Small intestine (tissue), 7 donors: Measurements from ENCODE around the gene TMEM44. TPM values are rescaled to one million over a fixed set of nuclear protein-coding genes. Genes with fewer than 3 reads are reported as not detected.
"Not testable (repeated sequence)": the region's sequence is repeated elsewhere in the genome, so short reads cannot be mapped to it uniquely, and the experiment has no call there.

Experiments
- DNase-seq, 2 donors: peaks; one replicate each; pipeline versions ENCODE4 v3.0.0 to v3.0.0-alpha.2; 2013
- FAIRE-seq: peaks from 2 replicates; lab custom pipeline; 2012; peaks lifted over from hg19 to GRCh38; lab: Jason Lieb, UNC
- H3K27ac ChIP-seq, 3 donors: one replicate each; pipeline ENCODE4 v1.5.1; 2013; ENCODE audit warnings: low read length in 2 of 3, mild to moderate bottlenecking in 2 of 3, control low read depth in 1 of 3, inconsistent platforms in 1 of 3, low read depth in 1 of 3, moderate library complexity in 1 of 3
- H3K27me3 ChIP-seq, 3 donors: one replicate each; pipeline ENCODE4 v1.6.1; 2013; ENCODE audit warnings: low read length in 3 of 3, inconsistent platforms in 1 of 3; ENCODE audit not compliant: control insufficient read depth in 3 of 3, insufficient read depth in 3 of 3
- H3K36me3 ChIP-seq, 3 donors: one replicate each; pipeline ENCODE4 v1.6.1; 2013; ENCODE audit warnings: low read length in 3 of 3, inconsistent platforms in 1 of 3, low read depth in 1 of 3, mild to moderate bottlenecking in 1 of 3, moderate library complexity in 1 of 3; ENCODE audit not compliant: control insufficient read depth in 3 of 3, insufficient read depth in 2 of 3
- H3K4me1 ChIP-seq, 3 donors: one replicate each; pipeline ENCODE4 v1.6.1; 2013; ENCODE audit warnings: low read length in 2 of 3, inconsistent platforms in 1 of 3, low read depth in 1 of 3, mild to moderate bottlenecking in 1 of 3, moderate library complexity in 1 of 3; ENCODE audit not compliant: control insufficient read depth in 3 of 3, insufficient read depth in 2 of 3
- H3K4me3 ChIP-seq, 3 donors: one replicate each; pipeline ENCODE4 v1.5.1; 2013; ENCODE audit warnings: low read length in 3 of 3, control low read depth in 1 of 3, inconsistent platforms in 1 of 3, low read depth in 1 of 3, mild to moderate bottlenecking in 1 of 3, moderate library complexity in 1 of 3
- H3K9me3 ChIP-seq, 2 donors: one replicate each; pipeline ENCODE4 v1.6.1; 2013; ENCODE audit warnings: low read depth in 1 of 2, low read length in 1 of 2; ENCODE audit not compliant: control insufficient read depth in 2 of 2, insufficient read depth in 1 of 2
- WGBS, 3 donors: extraction: QIAGEN DNeasy Blood & Tissue Kit; methylation state at CpG; one replicate each; pipeline ENCODE4 v1.1.7; 2013; 5-methylcytosine and 5-hydroxymethylcytosine counted together
- polyA plus RNA-seq, 4 donors: library from polyadenylated mRNA; stranded (reverse) in 3 of 4; unstranded in 1 of 4; fragments of 200-250 nt in 3 of 4; fragments of 120-200 nt in 1 of 4; gene quantifications; one replicate each; pipeline versions ENCODE4 v1.2.1 to v1.2.3, GENCODE V29; 2013
- donor health status: healthy with polysubstance abuse.
- donor health status: control.
- donor health status: control.
- donor health status: Bipolar disorder and iron deficiency.
- donor health status: healthy.

Gene TMEM44
- polyA plus RNA-seq, 4 donors: 2.7 to 17.7 (median 7.9) TPM

DNA sequence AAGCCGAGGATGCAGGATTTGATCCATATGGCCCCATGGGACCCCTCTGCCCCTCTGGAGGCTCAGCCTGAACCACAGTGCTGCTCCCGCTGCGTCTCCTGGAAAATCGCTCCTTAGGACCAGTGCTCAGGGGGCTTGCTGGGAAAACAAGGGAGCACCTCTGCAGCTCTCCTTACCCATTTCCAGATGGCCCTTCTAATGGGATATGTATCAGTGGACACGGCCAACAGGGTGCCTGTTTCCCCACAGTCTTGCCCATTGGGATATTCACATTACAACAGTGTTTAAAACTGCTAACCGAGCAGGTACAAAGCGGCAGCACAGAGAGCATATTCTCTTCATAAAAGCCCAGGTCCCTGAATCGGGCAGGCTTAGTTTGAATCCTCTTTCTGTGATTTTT lies 27.1 kb downstream of the TMEM44 start:
- H3K4me3 ChIP-seq: no peak overlapping the region
- H3K36me3 ChIP-seq: peaks cover 0 to 51% (median 0%) of the 10 kb centered on the region in 3 donors
- H3K4me1 ChIP-seq: no peaks in the 10 kb centered on the region
- no peaks in the 10 kb centered on the region for H3K9me3 ChIP-seq
- DNase-seq: no peak
- no peaks in the 10 kb centered on the region for H3K27me3 ChIP-seq
- no peak for FAIRE-seq
- no peak overlapping the region for H3K27ac ChIP-seq
- WGBS, 3 donors: 80 to 85% (median 81%) methylated on average over 8 of the region's 8 CpGs

DNA sequence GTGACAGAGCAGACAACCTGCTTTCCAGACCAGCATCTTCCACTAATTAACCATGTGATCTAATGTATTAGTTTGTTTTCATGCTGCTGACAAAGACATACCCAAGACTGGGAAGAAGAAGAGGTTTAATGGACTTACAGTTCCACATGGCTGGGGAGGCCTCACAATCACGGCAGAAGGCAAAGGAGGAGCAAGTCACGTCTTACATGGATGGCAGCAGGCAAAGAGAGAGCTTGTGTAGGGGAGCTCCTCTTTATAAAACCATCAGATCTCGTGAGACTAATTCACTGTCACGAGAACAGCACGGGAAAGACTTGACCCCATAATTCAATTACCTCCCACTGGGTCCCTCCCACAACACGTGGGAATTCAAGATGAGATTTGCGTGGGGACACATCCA lies 27.9 kb downstream of the TMEM44 start:
- H3K4me1 ChIP-seq, H3K4me3 ChIP-seq, FAIRE-seq, H3K27ac ChIP-seq, DNase-seq, H3K9me3 ChIP-seq, H3K27me3 ChIP-seq: not testable (repeated sequence)
- WGBS, 3 donors: 90 to 92% (median 91%) methylated on average over 7 of the region's 7 CpGs
- H3K36me3 ChIP-seq: peaks cover 0 to 48% (median 0%) of the 10 kb centered on the region in 3 donors

DNA sequence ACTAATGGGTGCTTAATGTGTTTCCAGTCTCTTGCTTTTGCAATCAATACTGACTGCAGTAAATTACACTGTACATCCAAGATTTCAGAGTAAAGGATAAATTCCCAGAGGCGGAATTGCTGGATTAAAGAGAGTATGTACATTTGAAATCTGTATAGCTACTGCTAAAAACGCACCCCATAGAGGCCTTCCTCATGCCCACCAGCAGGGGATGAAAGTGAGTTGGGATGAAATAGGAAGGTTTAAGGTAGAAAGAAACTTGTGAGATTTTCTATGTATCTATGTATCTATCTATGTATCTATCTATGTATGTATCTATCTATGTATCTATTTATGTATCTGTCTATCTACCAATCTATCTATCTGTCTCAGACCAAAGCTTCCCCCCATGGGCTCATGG lies 28.4 kb downstream of the TMEM44 start:
- no peak for DNase-seq
- no peak for FAIRE-seq
- Histone ChIP-seq H3K27ac (no peak overlapping the region), H3K27me3 (no peaks in the 10 kb centered on the region), H3K9me3 (no peaks in the 10 kb centered on the region), H3K4me1 (no peaks in the 10 kb centered on the region), H3K36me3 (peaks cover 0 to 48% (median 0%) of the 10 kb centered on the region in 3 donors), H3K4me3 (no peak overlapping the region)
- WGBS, 3 donors: 84 to 92% (median 86%) methylated on average over 2 of the region's 2 CpGs

DNA sequence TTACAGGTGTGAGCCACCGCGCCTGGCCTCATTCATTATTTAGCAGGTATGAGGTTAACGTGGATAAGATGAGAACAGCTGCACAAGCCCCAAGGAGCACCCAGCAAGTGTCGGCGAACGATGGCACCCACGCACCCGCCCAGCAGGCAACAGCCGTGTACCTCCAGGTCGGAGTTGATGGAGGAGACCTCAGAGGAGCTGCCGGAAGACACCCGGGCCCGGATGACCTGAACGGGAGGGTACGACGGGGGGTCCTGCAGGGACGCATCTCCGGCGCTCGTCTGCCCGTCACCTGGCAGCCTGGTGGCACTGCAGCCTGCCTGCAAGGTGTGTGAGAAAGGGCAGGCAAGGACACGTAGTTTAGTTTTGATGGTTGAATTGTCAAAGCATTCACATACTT lies 29.1 kb downstream of the TMEM44 start:
- 92 to 93% (median 92%) methylated on average over 22 of the region's 22 CpGs for WGBS, 3 donors
- no peak overlapping the region for H3K4me3 ChIP-seq
- no peaks in the 10 kb centered on the region for H3K27me3 ChIP-seq
- H3K9me3 ChIP-seq: no peaks in the 10 kb centered on the region
- DNase-seq (no peak), FAIRE-seq (no peak)
- no peaks in the 10 kb centered on the region for H3K4me1 ChIP-seq
- H3K36me3 ChIP-seq: peaks cover 0 to 45% (median 0%) of the 10 kb centered on the region in 3 donors
- H3K27ac ChIP-seq: no peak overlapping the region

DNA sequence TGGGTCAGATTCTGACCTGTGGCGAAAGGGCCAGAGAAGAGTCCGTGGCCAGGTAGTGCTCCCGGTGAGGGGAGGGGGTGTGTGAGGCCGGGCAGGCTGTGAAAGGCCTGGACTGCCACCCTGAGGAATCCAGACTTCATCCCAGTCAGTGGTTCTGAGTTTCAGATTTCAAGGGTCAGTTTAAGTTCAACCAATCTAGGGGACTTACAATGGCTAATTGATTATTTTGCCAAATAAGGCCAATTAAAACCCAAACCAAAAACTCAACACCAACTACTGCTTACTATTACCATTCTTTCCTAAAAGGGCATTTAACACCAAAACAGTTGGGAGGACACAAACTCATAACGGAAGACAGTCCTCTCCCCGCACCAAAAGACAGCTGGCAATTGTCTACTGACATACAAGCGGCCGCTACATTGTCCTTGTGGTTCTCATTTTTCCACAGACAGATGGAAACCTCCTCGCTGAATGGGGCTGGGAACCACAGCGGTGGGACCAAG lies 30.5 kb downstream of the TMEM44 start:
- Histone ChIP-seq H3K27me3 (no peaks in the 10 kb centered on the region), H3K4me1 (no peaks in the 10 kb centered on the region), H3K36me3 (peaks cover 0 to 49% (median 0%) of the 10 kb centered on the region in 3 donors), H3K4me3 (no peak overlapping the region), H3K9me3 (no peaks in the 10 kb centered on the region), H3K27ac (no peak overlapping the region)
- WGBS, 3 donors: 79 to 97% (median 80%) methylated on average over 10 of the region's 10 CpGs
- DNase-seq: no peak
- FAIRE-seq: no peak

DNA sequence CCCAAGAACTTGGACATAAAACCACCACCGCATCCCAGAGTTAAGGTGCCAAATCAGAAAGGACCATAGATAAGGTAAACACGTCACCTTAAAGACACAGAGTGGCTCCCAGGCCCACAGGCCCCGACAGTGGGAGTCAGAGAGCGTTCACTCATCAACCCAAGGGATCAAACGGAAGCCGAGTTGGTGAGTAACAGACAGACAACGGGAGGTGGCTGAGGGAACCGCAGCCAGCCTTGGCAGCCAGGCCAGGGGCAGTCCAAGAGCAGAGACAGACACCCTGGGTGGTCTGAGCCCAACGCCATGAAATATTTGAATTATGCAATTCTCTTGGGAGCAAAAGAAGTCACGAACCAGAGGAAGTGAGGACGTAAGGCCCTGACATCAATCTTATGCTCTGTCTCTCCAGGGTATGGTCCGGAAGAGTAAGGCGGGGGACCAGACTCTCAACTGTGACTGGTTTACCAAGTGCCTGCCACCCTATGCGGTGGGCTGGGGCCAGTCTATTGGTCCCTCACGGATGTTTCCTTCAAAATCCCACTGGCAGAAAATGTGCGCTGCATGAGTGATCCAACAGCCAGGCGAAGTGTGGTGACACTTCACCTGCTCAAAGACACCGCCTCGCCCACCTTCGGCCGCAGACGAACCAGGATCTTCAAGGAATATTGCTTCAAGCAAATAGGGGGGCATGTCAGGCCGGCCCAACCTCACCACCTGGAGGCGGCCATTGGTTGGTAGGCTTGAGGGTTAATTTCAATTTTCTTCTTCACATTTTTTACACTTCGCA lies 34.3 kb downstream of the TMEM44 start:
- no peak for DNase-seq
- Histone ChIP-seq H3K4me3 (no peak overlapping the region), H3K27me3 (no peaks in the 10 kb centered on the region), H3K36me3 (peaks cover 0 to 44% (median 0%) of the 10 kb centered on the region in 3 donors), H3K9me3 (no peaks in the 10 kb centered on the region), H3K27ac (no peak overlapping the region), H3K4me1 (no peaks in the 10 kb centered on the region)
- no peak for FAIRE-seq
- WGBS, 3 donors: 87 to 92% (median 87%) methylated on average over 25 of the region's 25 CpGs

DNA sequence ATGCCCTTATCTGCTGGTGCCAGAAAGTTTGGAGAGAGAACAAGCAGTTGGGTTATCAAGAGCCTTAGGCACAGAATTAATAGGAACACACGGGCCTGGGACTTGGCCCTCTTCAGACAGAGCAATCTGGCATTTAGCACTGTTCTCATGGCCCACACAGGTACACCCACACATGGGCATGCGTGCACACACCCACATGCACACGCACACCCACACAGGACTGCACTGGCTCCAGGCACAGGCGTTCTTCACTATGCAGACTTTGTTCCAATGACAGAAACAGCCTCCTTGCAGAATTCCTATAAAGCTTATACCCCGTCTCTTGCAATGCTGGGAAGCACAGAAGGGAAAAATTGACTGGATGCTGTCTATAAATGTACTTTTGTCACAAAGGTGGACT lies 36.3 kb downstream of the TMEM44 start:
- Histone ChIP-seq H3K4me1 (no peaks in the 10 kb centered on the region), H3K36me3 (peaks cover 0 to 30% (median 0%) of the 10 kb centered on the region in 3 donors), H3K9me3 (no peaks in the 10 kb centered on the region), H3K27me3 (no peaks in the 10 kb centered on the region), H3K4me3 (no peak overlapping the region), H3K27ac (no peak overlapping the region)
- FAIRE-seq (no peak), DNase-seq (no peak)
- WGBS, 3 donors: 74 to 86% (median 76%) methylated on average over 5 of the region's 5 CpGs

DNA sequence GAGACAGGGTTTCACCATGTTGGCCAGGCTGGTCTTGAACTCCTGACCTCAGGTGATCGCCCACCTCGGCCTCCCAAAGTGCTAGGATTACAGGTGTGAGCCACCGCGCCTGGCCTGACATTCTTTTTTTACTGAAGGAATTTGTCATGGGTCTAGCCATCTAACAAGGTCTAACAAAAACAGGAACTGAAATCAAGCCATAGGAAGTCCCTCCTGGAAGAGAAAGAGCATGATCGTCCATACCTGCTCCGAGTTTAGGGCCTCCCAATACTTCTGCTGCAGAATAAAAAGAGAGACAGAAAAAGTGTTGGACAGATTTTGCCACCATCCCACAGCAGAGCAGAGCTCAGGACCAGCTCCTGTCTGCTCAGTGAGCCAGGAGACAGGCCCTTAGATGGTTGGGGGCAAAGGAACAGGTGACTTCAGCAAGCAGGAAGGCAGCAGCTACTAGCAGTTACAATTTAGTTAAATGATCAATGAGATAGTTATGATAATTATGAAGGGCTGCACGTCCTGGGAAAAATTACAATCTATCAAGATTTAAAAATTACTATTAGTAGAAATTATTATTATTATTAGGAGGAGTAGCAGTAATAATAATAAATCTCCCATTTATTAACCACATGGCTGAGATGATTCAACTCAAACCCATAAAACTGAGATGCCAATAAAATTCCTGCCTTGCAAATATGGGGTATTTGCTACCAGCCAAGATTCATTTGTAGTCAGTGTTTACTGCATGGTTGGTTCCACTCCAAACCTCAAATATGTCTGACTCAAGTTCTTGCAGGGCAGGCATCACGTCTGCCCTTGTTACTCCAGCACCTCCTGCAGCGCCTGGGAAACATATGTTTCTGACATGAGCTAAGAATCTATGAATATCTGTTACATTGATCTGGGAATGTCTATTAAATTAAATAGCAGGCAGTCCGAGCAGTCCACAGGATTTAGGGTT lies 40.1 kb downstream of the TMEM44 start:
- Histone ChIP-seq H3K36me3 (peaks cover 0 to 37% (median 2%) of the 10 kb centered on the region in 3 donors), H3K27me3 (no peaks in the 10 kb centered on the region), H3K4me1 (no peaks in the 10 kb centered on the region), H3K27ac (no peak overlapping the region), H3K9me3 (no peaks in the 10 kb centered on the region), H3K4me3 (no peak overlapping the region)
- FAIRE-seq (no peak), DNase-seq (no peak)
- WGBS, 3 donors: 75 to 78% (median 78%) methylated on average over 10 of the region's 10 CpGs
